ENCODE measurements around the gene GREM2.

DNA sequence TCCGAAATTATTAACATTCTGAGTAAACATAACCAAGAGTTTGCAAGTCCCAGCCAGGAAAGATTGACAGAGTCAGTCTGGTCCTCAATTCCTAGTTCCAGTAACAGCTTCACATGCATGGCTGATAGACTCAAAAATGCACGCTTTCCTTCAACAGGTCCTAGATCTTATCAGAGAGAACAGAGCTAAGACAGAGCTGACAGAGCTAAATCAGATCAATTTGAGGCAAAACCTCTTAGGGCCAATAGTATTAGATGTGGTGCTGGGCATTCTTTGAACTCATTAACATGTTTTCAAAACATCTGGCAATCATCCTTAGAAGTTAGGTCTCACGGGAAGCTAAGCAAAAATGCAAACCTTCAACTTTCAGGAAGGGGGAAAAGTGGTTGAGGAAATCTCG is 114.0 kb downstream of the GREM2 start:
- TF ChIP-seq POLR2AphosphoS5 (IDR thresholded peaks at IDR 0.05; ENCODE audit: borderline replicate concordance, low read depth, low read length) (no peak), EZH2 (IDR thresholded peaks at IDR 0.05) (no peak), FOXP2 (optimal IDR thresholded peaks at IDR 0.05; ENCODE audit: control extremely low read depth, extremely low read length, insufficient read depth) (no peak)

All from SK-N-MC (cell line).